ENCODE data around the gene PLIN1. TPM values are rescaled to one million over a fixed set of nuclear protein-coding genes. Genes with fewer than 3 reads are reported as not detected.

PLIN1 gene
- total RNA-seq, 1 experiment from 2014 or later = 0.32 TPM

GRCh38 chr15:89669941-89670340, 9.2 kb downstream of the PLIN1 start:
- Histone ChIP-seq H3K79me2 (ENCODE audit: insufficient read depth, low read length) (no peaks in the 10 kb centered on the region), H3K9ac (ENCODE audit: low read length) (no peak overlapping the region), H3K9me2 (ENCODE audit: insufficient read depth) (no peaks in the 10 kb centered on the region), H3K9me3 (ENCODE audit: control insufficient read depth in 1 of 2, insufficient read depth in 1 of 2, low read depth in 1 of 2, low read length in 2 of 2) (no peaks in the 10 kb centered on the region), H4K20me1 (ENCODE audit: insufficient read depth) (no peaks in the 10 kb centered on the region), H3K36me3 (ENCODE audit: control insufficient read depth in 1 of 2, insufficient read depth in 2 of 2, low read length in 2 of 2) (no peaks in the 10 kb centered on the region), H2AFZ (ENCODE audit: low read depth, low read length, poor library complexity, severe bottlenecking) (no peak overlapping the region), H3K4me1 (ENCODE audit: control insufficient read depth in 1 of 2, insufficient read depth in 2 of 2, low read length in 2 of 2) (no peaks in the 10 kb centered on the region), H3K4me3 (replicated peaks in 1 of 2; ENCODE audit: low read depth in 1 of 2, low read length in 2 of 2) (no peak overlapping the region), H3K27me3 (ENCODE audit: insufficient read depth, low read length) (no peaks in the 10 kb centered on the region), H3K27ac (ENCODE audit: low read depth, low read length) (no peak overlapping the region), H3K4me2 (ENCODE audit: low read length) (no peak overlapping the region)
- RAD21 ChIA-PET (ENCODE audit: low non-redundant PET in 1 of 2, low total read pairs in 2 of 2, uncharacterized antibody in 2 of 2, unreplicated experiment in 2 of 2) = no interaction called here
- BruUV-seq (replicated peaks) = no TSS peak
- CTCF ChIA-PET = no interaction called here
- no peak for ATAC-seq
- POLR2A ChIA-PET = no interaction called here
- no peak for TF ChIP-seq POLR2AphosphoS5 (IDR thresholded peaks at IDR 0.05; ENCODE audit: low read depth, low read length)
- no peak for TF ChIP-seq CBX3 (IDR thresholded peaks at IDR 0.05; ENCODE audit: low read depth)
- no peak for TF ChIP-seq SIN3A (IDR thresholded peaks at IDR 0.05; ENCODE audit: low read depth)
- no peak for TF ChIP-seq JUND (IDR thresholded peaks at IDR 0.05)
- intact Hi-C loops (cut with micrococcal nuclease) = no loop called here
- DNase-seq (ENCODE audit: low read depth, low spot score) = no peak

GRCh38 chr15:89669309-89669865, 9.8 kb downstream of the PLIN1 start:
- no peaks in the 10 kb centered on the region for H4K20me1 ChIP-seq (ENCODE audit: insufficient read depth)
- H3K4me2 ChIP-seq (ENCODE audit: low read length) = no peak overlapping the region
- no peaks in the 10 kb centered on the region for H3K79me2 ChIP-seq (ENCODE audit: insufficient read depth, low read length)
- H3K4me3 ChIP-seq (replicated peaks in 1 of 2; ENCODE audit: low read depth in 1 of 2, low read length in 2 of 2) = no peak overlapping the region
- no peak overlapping the region for H2AFZ ChIP-seq (ENCODE audit: low read depth, low read length, poor library complexity, severe bottlenecking)
- POLR2A ChIA-PET = no interaction called here
- TF ChIP-seq FOSL1 (IDR thresholded peaks at IDR 0.05; ENCODE audit: low read depth) (no peak), SIN3A (IDR thresholded peaks at IDR 0.05; ENCODE audit: low read depth) (no peak), EZH2phosphoT487 (IDR thresholded peaks at IDR 0.05; ENCODE audit: borderline replicate concordance) (no peak)
- intact Hi-C loops (cut with micrococcal nuclease) = no loop called here
- H3K9me2 ChIP-seq (ENCODE audit: insufficient read depth) = no peaks in the 10 kb centered on the region
- DNase-seq (ENCODE audit: low read depth, low spot score) (no peak), ATAC-seq (no peak)
- no peaks in the 10 kb centered on the region for H3K27me3 ChIP-seq (ENCODE audit: insufficient read depth, low read length)
- no peak overlapping the region for H3K27ac ChIP-seq (ENCODE audit: low read depth, low read length)
- no peaks in the 10 kb centered on the region for H3K4me1 ChIP-seq (ENCODE audit: control insufficient read depth in 1 of 2, insufficient read depth in 2 of 2, low read length in 2 of 2)
- no TSS peak for BruUV-seq (replicated peaks)
- no peaks in the 10 kb centered on the region for H3K36me3 ChIP-seq (ENCODE audit: control insufficient read depth in 1 of 2, insufficient read depth in 2 of 2, low read length in 2 of 2)
- no peaks in the 10 kb centered on the region for H3K9me3 ChIP-seq (ENCODE audit: control insufficient read depth in 1 of 2, insufficient read depth in 1 of 2, low read depth in 1 of 2, low read length in 2 of 2)
- CTCF ChIA-PET = no interaction called here
- RAD21 ChIA-PET (ENCODE audit: low non-redundant PET in 1 of 2, low total read pairs in 2 of 2, uncharacterized antibody in 2 of 2, unreplicated experiment in 2 of 2) = no interaction called here
- H3K9ac ChIP-seq (ENCODE audit: low read length) = no peak overlapping the region
